ENCODE data around the gene C6orf89. TPM values are rescaled to one million over a fixed set of nuclear protein-coding genes. Genes with fewer than 3 reads are reported as not detected.

Gene C6orf89
- total and polyA plus RNA-seq, 2 of the 8 experiments (the other 6 are each of a cell fraction or from before 2014, with no cell fraction given), result 4.6 to 12.3 TPM

DNA sequence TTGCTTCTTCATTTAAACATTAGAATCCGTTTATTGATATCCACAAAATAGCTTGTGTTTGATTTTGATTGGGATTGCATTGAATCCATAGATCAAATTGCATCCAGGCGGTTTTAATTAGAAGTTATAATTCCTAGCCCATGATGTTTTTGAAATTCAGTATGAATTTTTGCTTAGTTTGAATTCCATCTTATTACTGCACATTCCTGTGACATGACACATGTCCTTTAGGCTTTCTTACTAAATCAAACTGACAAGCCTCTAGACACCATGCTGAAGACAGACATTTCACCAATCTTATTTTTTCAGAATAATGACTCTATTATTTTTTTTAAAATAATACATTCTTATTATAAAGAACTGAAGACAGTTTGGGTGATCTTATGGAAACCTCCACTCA is 47.4 kb downstream of the C6orf89 start:
- FAIRE-seq, result no peak
- DNase-seq (ENCODE audit: low read depth in 1 of 2, low spot score in 2 of 2), result no peak
- CTCF ChIA-PET (ENCODE audit: partially characterized antibody), result interaction anchor here (0.9 to 1.2 kb wide), 2 partner anchors 17 to 319 kb away, joined by 3 to 5 read pairs; no protein-coding TSS in a partner anchor
- TF ChIP-seq, protein P1, sequence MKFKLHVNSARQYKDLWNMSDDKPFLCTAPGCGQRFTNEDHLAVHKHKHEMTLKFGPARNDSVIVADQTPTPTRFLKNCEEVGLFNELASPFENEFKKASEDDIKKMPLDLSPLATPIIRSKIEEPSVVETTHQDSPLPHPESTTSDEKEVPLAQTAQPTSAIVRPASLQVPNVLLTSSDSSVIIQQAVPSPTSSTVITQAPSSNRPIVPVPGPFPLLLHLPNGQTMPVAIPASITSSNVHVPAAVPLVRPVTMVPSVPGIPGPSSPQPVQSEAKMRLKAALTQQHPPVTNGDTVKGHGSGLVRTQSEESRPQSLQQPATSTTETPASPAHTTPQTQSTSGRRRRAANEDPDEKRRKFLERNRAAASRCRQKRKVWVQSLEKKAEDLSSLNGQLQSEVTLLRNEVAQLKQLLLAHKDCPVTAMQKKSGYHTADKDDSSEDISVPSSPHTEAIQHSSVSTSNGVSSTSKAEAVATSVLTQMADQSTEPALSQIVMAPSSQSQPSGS (IDR thresholded peaks at IDR 0.05; ENCODE audit: low read length), result no peak
- TF ChIP-seq, protein P2, sequence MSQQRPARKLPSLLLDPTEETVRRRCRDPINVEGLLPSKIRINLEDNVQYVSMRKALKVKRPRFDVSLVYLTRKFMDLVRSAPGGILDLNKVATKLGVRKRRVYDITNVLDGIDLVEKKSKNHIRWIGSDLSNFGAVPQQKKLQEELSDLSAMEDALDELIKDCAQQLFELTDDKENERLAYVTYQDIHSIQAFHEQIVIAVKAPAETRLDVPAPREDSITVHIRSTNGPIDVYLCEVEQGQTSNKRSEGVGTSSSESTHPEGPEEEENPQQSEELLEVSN (IDR thresholded peaks at IDR 0.05), result no peak
- TF ChIP-seq NRF1 (IDR thresholded peaks at IDR 0.05; ENCODE audit: low read depth, low read length), result no peak
- no peak for TF ChIP-seq TCF12 (IDR thresholded peaks at IDR 0.05; ENCODE audit: low read depth, low read length)
- no peak for TF ChIP-seq RAD21 (IDR thresholded peaks at IDR 0.05 in 1 of 2, conservative IDR thresholded peaks at IDR 0.05 in 1 of 2; ENCODE audit: low read depth in 2 of 2, low read length in 2 of 2)
- TF ChIP-seq EGR1 (IDR thresholded peaks at IDR 0.05; ENCODE audit: borderline replicate concordance, low read depth, low read length), result no peak
- TF ChIP-seq SIX5 (IDR thresholded peaks at IDR 0.05; ENCODE audit: low read depth, low read length), result no peak
- no peak for TF ChIP-seq CBX8 (IDR thresholded peaks at IDR 0.05; ENCODE audit: borderline replicate concordance, low read depth, low read length)
- TF ChIP-seq SP4 (IDR thresholded peaks at IDR 0.05; ENCODE audit: low read length), result no peak
- TF ChIP-seq GABPA (IDR thresholded peaks at IDR 0.05; ENCODE audit: borderline replicate concordance, insufficient read depth, low read length), result no peak
- no peak for TF ChIP-seq CREB1 (IDR thresholded peaks at IDR 0.05)
- TF ChIP-seq NANOG (IDR thresholded peaks at IDR 0.05; ENCODE audit: insufficient read depth, low read depth, low read length, poor library complexity, severe bottlenecking), result no peak

More for the DNA sequence above, 47.4 kb downstream of the C6orf89 start:
- H3K79me1 ChIP-seq (ENCODE audit: low read depth, low read length), result no peaks in the 10 kb centered on the region
- POLR2A ChIA-PET (ENCODE audit: partially characterized antibody), result no interaction called here
- no peak overlapping the region for H3K27ac ChIP-seq (ENCODE audit: low read depth, low read length)
- H3K4me2 ChIP-seq (ENCODE audit: insufficient read depth in 1 of 2, low read depth in 2 of 2, low read length in 2 of 2), result no peak overlapping the region
- H2BK5ac ChIP-seq (ENCODE audit: low read depth, low read length), result no peak overlapping the region
- no peak overlapping the region for H3K9ac ChIP-seq (replicated peaks in 1 of 4; ENCODE audit: extremely low read depth in 1 of 4, low read depth in 3 of 4, low read length in 3 of 4)
- H2BK15ac ChIP-seq (ENCODE audit: low read length), result no peak overlapping the region
- no peak overlapping the region for H3K23ac ChIP-seq (ENCODE audit: insufficient read length)
- no peak overlapping the region for H2BK120ac ChIP-seq (replicated peaks; ENCODE audit: low read depth, low read length)
- H2BK12ac ChIP-seq (ENCODE audit: low read depth, low read length), result no peak overlapping the region
- H3K18ac ChIP-seq (ENCODE audit: extremely low read depth, low read length), result no peak overlapping the region
- H3K4me3 ChIP-seq (ENCODE audit: extremely low read depth in 1 of 4, insufficient read depth in 2 of 4, low read depth in 3 of 4, low read length in 4 of 4), result no peak overlapping the region
- H3K4ac ChIP-seq (replicated peaks; ENCODE audit: insufficient read length, low read depth, low read length), result no peak overlapping the region
- no peaks in the 10 kb centered on the region for H3K79me2 ChIP-seq (ENCODE audit: control insufficient read depth in 1 of 2, insufficient read depth in 2 of 2, low read length in 2 of 2)
- no peaks in the 10 kb centered on the region for H3K27me3 ChIP-seq (replicated peaks in 1 of 4; ENCODE audit: control insufficient read depth in 3 of 4, extremely low read depth in 1 of 4, insufficient read depth in 3 of 4, low read length in 3 of 4)
- WGBS, 2 experiments (ENCODE audit: extremely low coverage in 1 of 2, insufficient coverage in 1 of 2, insufficient read length in 1 of 2, insufficient replicate concordance in 2 of 2, low coverage in 1 of 2, low lambda C conversion rate in 2 of 2, missing lambda C conversion rate in 1 of 2), result 92% methylated on average over 2 of the region's 2 CpGs; no CpG with 5 or more reads in 1 of the 2 experiments
- no peak overlapping the region for H4K5ac ChIP-seq (ENCODE audit: insufficient read length, low read depth, low read length)
- no peak overlapping the region for H2AK5ac ChIP-seq (ENCODE audit: low read depth, low read length)
- no peaks in the 10 kb centered on the region for H4K20me1 ChIP-seq (replicated peaks in 1 of 2; ENCODE audit: control insufficient read depth in 1 of 2, insufficient read depth in 2 of 2, low read length in 2 of 2)
- H3K4me1 ChIP-seq (replicated peaks in 1 of 4; ENCODE audit: control insufficient read depth in 3 of 4, insufficient read depth in 4 of 4, low read length in 3 of 4), result no peaks in the 10 kb centered on the region
- no peaks in the 10 kb centered on the region for H3K23me2 ChIP-seq (ENCODE audit: low read depth, low read length)
- H2BK20ac ChIP-seq (ENCODE audit: low read length), result no peak overlapping the region
- no peak overlapping the region for H3K14ac ChIP-seq (ENCODE audit: insufficient read length)
- H4K91ac ChIP-seq (replicated peaks; ENCODE audit: insufficient read length, low read length), result no peak overlapping the region
- H4K8ac ChIP-seq (ENCODE audit: extremely low read depth, insufficient read depth, low read length), result no peak overlapping the region
- H3K9me3 ChIP-seq (ENCODE audit: insufficient read depth in 2 of 2, low read depth in 1 of 2, low read length in 1 of 2), result no peaks in the 10 kb centered on the region
- H3K36me3 ChIP-seq (ENCODE audit: control insufficient read depth in 2 of 4, insufficient read depth in 4 of 4, low read length in 3 of 4), result no peaks in the 10 kb centered on the region
- H2AFZ ChIP-seq (ENCODE audit: low read length), result no peak overlapping the region
- H3K56ac ChIP-seq (replicated peaks; ENCODE audit: insufficient read length, low read depth, low read length), result no peak overlapping the region
